Superior temporal gyrus (tissue), 1 donor: ENCODE measurements around the gene BZW2.

Source experiments
- DNase-seq: peaks from one replicate; pipeline ENCODE4 v3.0.0-alpha.2; 2016; ENCODE audit errors: extremely low spot score

The BZW2 gene

DNA sequence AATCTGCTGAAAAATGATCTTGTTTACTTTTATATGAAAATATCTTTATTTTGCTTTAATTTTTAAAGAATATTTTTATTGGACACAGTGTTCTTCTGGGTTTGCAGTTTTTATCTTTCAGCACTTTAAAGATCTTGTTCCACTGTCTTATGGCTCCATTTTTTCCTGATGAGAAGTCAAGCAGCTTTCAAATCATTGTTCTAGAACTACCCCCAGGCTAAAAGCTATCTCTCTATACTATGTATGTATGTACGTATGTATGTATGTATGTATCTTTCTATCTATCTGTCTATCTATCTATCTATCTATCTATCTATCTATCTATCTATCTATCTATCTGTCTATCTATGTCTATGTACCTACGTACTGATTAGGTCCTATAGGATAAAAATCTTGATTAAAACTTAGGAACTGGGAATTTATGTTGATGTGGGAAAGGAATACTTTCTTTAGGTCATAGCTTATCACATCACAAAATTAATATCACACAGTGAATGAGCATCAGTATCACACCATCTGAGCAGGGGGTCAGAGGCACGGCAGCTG is 72.2 kb downstream of the BZW2 start:
- no peak for DNase-seq

DNA sequence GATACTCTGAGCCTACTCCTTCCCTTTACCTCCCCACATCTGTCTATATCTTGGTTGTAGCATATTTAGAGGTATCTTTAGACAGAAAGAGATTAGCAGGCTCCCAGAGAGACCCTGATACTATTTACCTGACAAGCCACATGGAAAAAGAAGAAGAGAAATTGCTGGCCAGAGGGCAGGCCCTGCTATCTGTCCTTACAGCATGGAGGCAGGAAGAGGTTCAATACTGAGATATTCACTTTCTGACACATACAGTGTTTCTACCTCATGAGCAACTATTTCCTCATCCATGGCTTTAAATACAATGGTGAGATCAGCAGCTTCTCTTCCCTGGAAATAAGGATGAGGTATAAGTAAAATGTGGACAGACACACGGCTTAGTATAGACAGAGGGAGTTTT is 73.7 kb downstream of the BZW2 start:
- DNase-seq: no peak

DNA sequence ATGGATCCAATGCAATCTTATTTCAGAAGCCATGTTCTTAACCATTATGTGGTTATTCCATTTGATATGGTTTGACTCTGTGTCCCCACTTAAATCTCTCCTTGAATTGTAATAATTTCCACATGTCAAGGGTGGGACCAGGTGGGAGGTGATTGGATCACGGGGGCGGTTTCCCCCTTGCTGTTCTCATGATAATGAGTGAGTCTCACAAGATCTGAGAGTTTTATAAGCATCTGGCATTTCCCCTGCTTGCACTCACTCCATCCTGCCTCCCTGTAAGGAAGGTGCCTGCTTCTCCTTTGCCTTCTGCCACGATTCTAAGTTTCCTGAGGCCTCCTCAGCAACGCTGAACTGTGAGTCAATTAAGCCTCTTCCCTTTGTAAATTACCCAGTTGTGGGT is 75.6 kb downstream of the BZW2 start:
- no peak for DNase-seq

DNA sequence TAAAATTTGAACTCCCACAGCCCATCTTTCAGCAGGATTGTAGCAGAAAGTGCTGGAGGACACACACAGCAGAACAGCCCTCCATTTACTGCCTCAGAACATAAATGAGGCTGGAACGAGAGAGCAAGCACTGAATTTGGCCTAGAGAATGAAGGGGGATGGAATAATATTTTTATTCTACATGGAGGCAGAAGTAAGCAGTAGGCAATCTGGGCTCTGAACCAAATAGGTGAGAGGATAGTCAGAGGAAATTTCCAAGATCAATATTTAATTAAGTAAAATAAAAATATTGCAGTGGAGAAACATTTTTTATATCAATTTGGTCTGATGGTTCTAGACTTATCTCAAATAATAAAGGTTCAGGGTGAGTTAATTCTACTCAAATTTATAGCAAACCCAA is 78.4 kb downstream of the BZW2 start:
- DNase-seq: no peak

DNA sequence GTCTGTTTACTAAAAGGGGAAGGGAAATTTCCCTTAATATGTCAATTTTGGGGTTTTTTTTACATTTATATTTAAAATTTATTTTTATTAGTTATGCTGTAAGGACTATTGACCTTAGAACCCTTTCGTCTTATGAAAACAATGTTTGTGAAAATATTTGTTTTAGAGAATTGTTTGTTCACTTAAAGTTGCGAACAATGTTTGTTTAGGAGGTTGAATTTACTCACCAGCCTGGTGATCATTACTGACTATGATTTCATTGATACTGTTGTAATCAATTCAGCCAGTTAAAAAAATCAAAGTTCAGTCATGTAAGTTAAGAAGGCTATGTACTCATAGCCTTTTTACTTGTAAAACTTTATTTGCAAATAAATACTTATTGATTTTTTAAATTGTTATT is 80.2 kb downstream of the BZW2 start:
- no peak for DNase-seq

DNA sequence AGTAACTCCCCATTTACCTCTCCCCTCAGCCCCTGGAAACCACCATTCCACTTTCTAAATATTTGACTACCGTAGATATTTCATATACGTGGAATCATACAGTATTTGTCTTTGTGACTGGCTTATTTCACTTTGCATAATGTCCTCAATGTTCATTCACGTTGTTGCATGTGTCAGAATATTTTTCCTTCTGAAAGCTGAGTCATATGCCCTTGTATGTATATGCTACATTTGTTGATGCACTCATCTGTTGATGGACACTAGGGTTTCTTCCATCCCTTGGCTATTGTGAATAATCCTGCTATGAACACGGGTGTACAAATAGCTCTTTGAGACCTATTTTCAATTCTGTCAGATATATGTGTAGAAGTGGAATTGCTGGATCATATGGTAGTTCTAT is 81.8 kb downstream of the BZW2 start:
- no peak for DNase-seq

DNA sequence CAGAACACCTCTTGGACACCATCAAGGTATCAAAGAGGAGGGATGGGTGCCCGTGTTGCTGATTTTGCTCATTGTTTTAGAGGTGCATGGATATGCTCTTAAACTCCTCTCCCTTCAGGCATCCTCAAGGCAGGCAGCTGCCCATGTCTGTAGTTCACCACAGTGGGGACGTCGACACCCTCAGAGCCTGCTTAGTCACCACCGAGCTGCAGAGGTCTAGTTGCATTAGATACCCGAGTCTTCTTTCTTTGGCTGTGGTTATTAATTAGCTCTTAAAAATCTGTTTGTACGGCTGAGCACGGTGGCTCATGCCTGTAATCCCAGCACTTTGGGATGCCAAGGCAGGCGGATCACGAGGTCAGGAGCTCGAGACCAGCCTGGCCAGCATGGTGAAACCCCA is 82.8 kb downstream of the BZW2 start:
- no peak for DNase-seq

DNA sequence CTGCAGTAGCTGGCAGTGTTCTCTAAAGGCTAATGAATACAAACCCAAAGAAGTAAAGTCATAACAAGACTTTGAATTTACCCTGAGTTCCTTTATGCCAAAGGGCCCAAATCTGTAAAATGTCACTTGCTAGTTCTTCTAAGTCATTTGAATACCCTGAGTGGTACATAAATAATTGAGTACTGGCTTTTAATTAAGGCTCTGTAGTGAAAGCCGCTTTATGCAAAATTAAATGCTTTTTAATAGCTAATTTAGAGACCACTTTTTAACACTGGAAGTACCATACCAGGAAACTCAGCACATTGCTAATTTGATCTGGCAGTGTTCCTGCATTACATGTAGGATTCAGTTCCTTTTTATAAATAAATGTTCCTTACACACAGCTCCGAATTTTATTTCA is 83.6 kb downstream of the BZW2 start:
- DNase-seq: no peak

DNA sequence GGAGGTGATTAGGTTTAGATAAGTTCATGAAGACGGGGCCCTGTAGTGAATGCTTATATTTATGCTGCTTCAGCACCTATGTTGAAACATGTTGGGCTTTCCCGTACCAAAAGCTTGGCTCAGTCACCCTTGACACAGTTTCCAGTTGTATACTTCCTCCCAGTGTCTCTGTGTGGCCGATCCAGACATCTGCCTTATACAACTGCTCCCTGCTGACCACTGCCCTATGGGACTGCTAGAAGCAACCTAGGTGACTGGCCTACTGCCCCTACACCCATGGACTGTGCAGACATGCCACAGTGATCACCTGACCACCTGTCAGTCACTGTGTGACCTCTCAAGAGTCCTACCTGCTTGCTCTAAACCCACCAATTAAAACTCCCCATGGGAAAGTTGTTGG is 85.0 kb downstream of the BZW2 start:
- DNase-seq: no peak

DNA sequence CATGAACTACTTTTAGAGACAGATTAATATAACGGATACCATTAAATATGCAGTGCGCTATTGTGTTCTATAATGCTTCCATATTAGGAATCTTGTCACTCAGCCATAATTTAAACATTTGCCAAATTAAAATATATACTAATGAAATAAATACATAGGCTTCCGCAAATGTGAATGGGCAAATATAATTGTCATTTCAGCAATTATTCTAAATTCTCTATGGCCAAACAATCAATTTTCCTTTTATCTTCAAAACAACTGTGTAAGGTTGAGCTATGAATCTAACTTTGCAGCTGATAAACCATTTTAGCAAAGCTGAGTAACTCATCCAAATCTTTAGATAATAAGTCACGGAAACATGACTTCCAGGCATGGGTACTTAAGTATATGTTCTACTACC is 86.8 kb downstream of the BZW2 start:
- no peak for DNase-seq

DNA sequence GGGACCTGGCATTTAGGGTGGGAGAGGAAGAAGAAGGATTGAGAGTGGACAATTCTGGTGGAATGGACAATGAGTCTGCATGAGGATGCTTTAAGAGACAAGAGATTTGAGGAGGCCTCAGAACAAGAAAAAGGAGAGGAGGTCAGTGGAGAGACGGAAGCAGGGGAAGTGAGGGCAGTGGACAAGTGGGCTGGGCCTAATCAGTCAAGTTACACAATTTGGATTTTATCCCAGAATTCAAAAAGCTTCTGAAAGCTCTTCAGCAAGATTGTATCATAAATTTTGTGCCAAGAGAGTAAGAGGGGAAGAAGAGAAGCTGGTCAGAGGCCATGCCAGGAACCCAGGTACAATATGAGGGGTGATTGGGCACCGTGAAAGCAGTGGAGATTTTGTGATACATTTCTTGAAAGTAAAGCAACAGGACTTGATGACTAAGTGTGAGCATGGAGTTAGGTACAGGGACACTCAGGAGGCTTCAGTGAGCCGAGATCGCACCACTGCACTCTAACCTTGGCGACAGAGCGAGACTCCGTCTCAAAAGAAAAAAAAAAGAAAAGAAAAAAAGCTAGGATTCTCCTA is 88.3 kb downstream of the BZW2 start:
- no peak for DNase-seq

DNA sequence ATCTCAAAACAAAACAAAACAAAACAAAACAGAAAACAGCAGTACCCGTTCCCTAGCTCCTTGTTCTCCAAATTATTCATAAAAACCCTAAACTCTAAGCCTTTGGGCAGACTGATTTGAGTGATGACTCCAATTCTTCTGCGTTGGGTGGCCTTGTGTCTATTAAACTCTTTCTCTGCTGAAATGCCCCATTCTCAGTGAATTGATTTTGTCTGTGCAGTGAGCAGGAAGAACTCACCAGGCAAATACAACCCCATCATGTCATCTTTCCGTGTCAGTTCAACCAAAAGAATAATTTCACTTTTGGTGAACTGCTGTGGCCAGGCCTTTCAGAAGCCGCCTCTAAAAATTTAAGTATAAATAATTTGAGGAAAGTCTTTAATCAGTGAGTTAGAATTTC is 89.0 kb downstream of the BZW2 start:
- no peak for DNase-seq

DNA sequence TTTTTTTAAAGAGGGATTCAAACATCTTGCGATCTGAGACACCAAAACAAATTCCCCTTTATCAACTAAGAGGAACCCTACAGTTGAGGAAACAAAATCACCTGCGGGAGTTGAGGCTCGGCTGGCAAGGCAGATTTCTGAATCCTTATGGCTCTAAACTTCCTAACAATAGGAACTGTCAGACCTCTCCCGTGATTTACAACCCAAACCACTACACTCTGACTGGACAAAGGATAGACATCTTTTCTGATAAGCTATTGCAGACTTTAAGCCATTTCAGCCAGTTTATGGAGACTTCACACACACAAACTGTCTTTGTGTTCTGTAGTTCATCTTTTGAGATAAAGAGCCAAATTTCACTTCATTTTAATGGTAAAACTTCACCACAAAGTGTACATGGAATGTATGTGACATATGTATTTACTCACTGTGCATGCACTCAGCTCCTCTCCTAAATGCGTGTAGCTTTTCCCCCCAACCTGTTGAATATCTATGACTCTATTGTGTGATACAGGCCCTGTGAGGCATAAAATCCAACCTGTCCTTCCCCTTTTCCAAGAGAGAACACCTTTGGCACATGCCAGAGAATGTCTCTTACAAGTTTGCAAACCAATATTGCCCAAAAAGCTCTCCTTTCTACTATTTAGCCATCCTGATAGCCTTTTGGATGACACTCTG is 92.2 kb downstream of the BZW2 start:
- no peak for DNase-seq

DNA sequence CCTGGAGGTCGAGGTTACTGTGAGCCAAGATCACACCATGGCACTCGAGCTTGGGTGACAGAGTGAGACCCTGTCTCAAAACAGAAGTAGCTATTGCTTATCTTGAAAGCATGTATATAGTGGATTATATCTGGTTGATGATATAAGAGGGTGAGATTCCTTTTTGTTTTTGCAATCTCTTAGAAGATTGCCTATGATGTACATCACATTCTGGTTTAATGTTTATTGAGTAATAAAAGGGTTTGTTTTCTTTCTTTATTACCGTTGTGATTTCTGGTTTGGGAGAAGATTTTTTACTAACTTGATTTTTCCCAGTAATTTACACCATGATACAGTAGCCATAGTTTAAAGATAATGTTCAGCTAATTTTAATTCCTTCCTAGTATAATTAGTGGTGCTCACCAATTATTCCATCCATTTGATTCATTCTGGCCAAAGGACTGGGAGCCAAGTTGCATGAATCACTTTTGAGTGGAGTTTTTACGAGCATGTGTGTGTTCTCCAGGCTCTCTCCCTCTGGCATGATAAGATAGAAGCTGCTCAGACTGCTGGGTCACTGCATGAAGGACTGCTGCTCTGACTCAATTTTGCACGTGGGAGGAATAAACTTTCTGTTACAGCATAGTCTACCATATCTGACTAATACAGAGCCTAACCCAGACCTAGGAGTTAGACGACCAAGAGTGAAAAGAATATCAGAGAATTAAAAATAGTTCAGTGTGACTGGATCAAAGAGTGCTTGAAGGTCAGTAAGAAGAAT is 94.1 kb downstream of the BZW2 start:
- no peak for DNase-seq

DNA sequence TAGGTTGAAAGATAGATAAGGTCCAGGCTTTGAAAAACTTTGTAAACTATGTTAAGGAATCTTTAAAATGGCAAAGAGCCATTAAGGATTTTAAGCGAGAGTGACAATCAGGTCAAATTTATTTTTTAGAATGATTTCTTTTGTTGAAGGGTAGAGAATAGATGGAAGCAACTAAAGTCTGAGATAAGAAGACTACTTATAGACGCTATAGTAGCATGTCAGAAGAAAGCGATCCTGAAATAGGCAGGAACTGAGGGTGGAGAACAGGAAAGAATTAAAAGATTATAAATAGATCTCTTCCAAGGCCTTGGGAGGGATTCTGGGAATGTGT is 94.6 kb downstream of the BZW2 start:
- no peak for DNase-seq

DNA sequence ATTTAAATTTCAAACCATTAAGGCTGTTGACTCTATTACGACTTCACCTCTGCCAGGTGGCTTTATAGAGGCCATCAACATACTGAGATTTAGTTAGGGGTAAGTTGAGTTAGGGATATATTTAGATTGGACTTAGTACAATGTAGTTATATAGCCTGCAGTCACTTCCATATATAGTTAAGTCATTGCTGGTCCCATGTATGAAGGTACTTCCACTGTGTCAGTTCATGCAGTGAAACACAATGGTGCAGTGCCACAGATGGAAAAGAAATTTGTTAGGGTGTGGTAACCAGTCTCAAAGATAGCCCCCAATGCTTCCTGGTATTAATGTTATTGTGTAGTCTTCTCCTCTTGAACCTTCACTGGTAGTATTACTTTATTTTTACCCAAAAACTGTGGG is 95.0 kb downstream of the BZW2 start:
- DNase-seq: no peak

DNA sequence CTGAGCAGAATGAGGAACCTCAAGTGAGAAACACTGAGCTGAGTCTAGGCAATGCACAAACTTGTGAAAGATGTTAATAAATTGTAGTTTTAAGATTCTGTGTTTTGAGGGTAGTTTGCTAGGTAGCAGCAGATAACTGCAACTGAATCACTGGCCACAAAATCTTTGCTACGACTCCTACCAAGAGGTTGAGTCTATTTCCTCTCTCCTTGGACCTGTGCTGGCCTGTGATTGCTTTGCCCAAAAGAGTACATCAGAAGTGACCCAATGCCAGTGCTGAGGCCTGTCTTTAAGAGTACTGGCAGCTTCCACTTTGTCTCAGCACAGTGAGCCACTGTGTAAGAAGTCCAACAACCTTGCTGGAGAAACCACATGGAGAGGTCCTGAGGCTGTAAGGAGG is 95.7 kb downstream of the BZW2 start:
- no peak for DNase-seq

DNA sequence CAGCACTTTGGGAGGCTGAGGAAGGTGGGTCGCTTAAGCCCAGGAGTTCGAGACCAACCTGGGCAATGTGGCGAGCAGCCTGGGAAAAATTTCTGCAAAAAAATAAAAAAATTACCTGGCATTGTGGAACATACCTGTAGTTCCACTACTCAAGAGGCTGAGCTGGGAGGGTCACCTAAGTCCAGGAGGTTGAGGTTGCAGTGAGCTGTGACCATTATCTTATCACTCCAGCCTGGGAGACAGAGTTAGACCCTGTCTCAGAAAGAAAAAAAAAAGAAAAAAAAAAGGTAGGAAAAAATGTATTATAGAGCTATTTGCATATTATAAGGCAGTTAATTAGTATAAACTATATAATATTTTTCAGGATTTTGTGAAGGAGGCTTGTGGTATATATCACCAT is 96.6 kb downstream of the BZW2 start:
- DNase-seq: no peak

DNA sequence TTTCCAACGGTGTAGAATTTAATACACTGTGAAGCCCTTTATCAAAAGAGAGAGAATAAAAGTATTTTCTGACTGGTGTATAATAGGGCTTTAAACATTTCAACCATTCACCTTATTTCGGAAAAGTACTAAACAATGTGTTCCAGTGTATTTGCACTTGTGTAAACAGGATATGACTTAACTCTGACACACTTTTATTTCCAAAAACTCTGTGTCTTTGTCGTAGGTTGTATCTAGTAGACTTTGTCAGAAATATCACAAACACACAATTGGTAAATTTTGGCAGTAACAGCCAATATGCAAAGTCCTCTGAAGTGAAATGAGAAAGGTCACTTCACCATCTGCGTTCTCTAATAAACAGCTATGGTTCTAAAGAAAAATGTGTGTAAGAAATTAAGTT is 97.3 kb downstream of the BZW2 start:
- no peak for DNase-seq

DNA sequence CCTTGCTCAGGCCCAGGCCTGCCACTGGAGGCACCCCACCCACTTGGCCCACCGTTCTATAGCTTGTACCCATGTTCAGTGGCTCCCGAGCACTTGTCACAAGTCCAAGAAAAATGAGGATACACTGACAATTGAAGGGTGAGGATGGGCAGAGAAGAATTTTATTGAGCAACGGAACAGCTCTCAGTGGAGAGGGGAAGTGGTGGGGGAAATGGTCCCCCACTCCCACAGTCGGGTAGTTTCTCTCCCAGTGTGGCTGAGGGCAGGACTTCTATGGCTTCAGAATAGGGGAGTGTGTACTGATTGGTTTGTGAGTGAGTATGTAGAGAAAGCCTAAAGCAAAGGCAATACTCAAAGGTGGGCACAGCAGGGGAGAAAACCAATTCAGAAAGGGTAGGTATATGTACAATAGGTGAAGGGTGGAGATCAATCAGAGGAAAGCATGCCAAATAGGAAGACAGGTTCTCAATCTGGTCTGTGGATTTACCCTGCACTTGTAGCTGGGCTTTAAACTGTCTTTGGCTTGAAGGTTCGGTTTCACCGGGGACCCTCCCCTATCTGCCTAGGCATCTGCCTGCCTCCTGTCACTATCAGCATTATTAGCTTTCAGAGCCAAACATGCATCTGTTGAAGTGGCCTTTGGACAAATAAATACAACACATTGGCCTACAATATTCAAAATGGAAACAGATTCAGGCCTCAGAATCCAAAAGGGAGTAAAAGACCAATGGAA is 98.7 kb downstream of the BZW2 start:
- DNase-seq: no peak

DNA sequence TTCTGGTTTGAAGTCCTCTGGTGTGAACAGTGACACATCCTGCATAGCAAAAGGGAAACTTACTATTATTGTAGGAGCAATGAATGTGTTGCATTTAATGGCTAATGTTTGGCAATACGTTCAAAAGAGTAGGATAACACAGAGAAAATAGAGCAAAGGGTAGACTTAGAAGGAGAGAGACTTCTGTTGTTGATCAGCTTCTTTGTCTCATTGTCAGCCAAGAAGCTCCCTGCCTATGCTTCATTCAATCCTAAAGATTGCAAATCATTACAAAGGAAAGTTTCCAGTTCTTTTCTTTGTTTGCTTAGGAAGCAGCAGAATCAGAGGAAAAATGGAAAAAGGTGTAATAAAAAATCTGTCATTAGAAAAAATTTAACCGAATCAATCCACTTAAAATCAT is 99.7 kb downstream of the BZW2 start:
- no peak for DNase-seq

DNA sequence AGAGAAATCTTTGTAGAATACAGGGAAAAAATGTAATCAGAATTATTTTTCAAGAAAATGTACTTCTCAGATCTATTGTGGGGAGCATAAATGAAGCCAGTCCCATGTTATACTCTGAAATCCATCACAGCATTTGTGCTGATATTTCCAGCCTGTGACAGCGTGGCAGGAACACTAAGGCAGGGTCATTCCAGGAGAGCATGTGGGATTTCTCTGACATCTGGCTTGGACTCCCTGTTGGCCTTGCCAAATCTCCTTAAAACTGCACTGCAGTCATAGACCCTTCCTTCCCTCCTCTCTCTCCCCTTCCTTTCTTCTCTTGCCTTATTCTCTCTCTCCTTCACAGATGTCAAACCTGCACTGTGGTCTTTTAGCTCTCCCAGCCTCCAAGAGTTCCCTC is 101.1 kb downstream of the BZW2 start:
- DNase-seq: no peak
